ENCODE measurements around the gene ALDH1L1. TPM values are rescaled to one million over a fixed set of nuclear protein-coding genes. Genes with fewer than 3 reads are reported as not detected.

ALDH1L1 gene
- total and polyA plus RNA-seq, 2 of the 4 experiments (the other 2 are of a cell fraction) = not detected

DNA sequence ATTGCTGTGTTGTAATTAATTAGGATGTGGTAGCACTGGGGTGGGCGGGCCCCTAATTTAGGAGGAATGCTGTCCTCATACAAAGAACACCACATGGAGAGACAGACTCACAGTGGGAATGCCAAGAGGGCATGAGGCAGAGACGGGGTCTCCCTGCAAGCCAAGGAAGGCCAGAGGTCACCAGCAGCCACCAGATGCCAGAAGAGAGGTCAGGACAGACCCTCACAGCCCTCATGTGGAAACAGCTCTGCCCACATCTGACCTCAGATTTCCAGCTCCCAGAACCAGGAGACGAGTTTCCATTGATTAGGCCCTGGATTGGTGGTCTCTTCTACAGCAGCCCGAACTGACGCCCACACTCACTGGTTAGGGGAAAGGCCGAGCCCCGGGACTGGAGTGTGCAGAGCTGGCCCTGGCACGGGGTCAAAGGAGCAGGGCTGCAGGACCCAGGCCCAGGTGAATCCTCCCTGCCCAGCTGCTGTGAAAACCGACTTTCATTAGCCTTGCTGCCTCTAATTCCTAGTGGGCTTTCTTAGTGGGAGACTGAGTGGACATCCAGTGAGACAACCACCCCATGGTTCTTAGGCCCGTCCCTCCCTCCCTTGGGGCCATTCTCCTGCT is 53.5 kb downstream of the ALDH1L1 start:
- dilution Hi-C loops (cut with HindIII; ENCODE audit: low sequenced_read_pairs, unreplicated experiment) (no loop called here), intact Hi-C loops (cut with micrococcal nuclease) (no loop called here), in situ Hi-C loops (cut with MboI; ENCODE audit: low sequenced_read_pairs) (no loop called here)
- BruUV-seq (replicated peaks) = no TSS peak
- H2BK15ac ChIP-seq (ENCODE audit: low read depth, low read length) = no peak overlapping the region
- H4K91ac ChIP-seq (ENCODE audit: insufficient read depth, low read depth, low read length) = no peak overlapping the region
- no peak overlapping the region for H3K14ac ChIP-seq (replicated peaks; ENCODE audit: low read depth, low read length)
- H3K4me1 ChIP-seq (ENCODE audit: control insufficient read depth, insufficient read depth, low read length) = no peaks in the 10 kb centered on the region
- no peaks in the 10 kb centered on the region for H3K36me3 ChIP-seq (ENCODE audit: control insufficient read depth, insufficient read depth, low read length)
- no peak overlapping the region for H4K5ac ChIP-seq (ENCODE audit: low read depth, low read length)
- H2BK5ac ChIP-seq (ENCODE audit: low read depth, low read length, poor library complexity, severe bottlenecking) = no peak overlapping the region
- no peak overlapping the region for H3K4me2 ChIP-seq (ENCODE audit: low read depth, low read length)
- H3K79me1 ChIP-seq (ENCODE audit: low read depth in 1 of 2, low read length in 2 of 2) = no peaks in the 10 kb centered on the region
- H2AFZ ChIP-seq (replicated peaks; ENCODE audit: low read length, poor library complexity) = no peak overlapping the region
- ChIA-PET POLR2A (ENCODE audit: unreplicated experiment) (no interaction called here), CTCF (interaction anchor here (1.0 kb wide), 1 partner anchor 262 kb away, joined by 3 read pairs; no protein-coding TSS in a partner anchor)
- H2AK9ac ChIP-seq (replicated peaks; ENCODE audit: low read depth, low read length, poor library complexity) = no peak overlapping the region
- no peak overlapping the region for H2BK20ac ChIP-seq (ENCODE audit: low read depth, low read length)
- peaks cover 41% of the 10 kb centered on the region for H3K27me3 ChIP-seq (ENCODE audit: control insufficient read depth, insufficient read depth, low read length)
- H3K9me1 ChIP-seq (ENCODE audit: insufficient read depth, low read length) = no peaks in the 10 kb centered on the region
- TF ChIP-seq RFX5 (IDR thresholded peaks at IDR 0.05; ENCODE audit: low read depth, low read length) (no peak), CHD1 (IDR thresholded peaks at IDR 0.05; ENCODE audit: low read depth, low read length) (no peak), MXI1 (IDR thresholded peaks at IDR 0.05; ENCODE audit: borderline replicate concordance, low read depth, low read length) (no peak), MAZ (IDR thresholded peaks at IDR 0.05; ENCODE audit: borderline replicate concordance, low read depth, low read length) (no peak), NFE2L2 (IDR thresholded peaks at IDR 0.05; ENCODE audit: low read depth, low read length) (no peak), BHLHE40 (IDR thresholded peaks at IDR 0.05; ENCODE audit: low read depth, low read length) (no peak)
- TF ChIP-seq, protein P1, sequence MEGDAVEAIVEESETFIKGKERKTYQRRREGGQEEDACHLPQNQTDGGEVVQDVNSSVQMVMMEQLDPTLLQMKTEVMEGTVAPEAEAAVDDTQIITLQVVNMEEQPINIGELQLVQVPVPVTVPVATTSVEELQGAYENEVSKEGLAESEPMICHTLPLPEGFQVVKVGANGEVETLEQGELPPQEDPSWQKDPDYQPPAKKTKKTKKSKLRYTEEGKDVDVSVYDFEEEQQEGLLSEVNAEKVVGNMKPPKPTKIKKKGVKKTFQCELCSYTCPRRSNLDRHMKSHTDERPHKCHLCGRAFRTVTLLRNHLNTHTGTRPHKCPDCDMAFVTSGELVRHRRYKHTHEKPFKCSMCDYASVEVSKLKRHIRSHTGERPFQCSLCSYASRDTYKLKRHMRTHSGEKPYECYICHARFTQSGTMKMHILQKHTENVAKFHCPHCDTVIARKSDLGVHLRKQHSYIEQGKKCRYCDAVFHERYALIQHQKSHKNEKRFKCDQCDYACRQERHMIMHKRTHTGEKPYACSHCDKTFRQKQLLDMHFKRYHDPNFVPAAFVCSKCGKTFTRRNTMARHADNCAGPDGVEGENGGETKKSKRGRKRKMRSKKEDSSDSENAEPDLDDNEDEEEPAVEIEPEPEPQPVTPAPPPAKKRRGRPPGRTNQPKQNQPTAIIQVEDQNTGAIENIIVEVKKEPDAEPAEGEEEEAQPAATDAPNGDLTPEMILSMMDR (conservative IDR thresholded peaks at IDR 0.05; ENCODE audit: low read depth, low read length) = no peak
- H4K20me1 ChIP-seq (ENCODE audit: insufficient read depth, low read length) = no peaks in the 10 kb centered on the region
- H2AK5ac ChIP-seq (ENCODE audit: low read depth, low read length) = no peak overlapping the region
- no peak overlapping the region for H3K4me3 ChIP-seq (ENCODE audit: insufficient read depth, low read depth, low read length)
- DNase-seq = no peak
- no peak overlapping the region for H3K27ac ChIP-seq (ENCODE audit: insufficient read depth, low read length)
- H2BK120ac ChIP-seq (ENCODE audit: low read depth, low read length) = no peak overlapping the region
- H3K4ac ChIP-seq (ENCODE audit: low read depth, low read length) = no peak overlapping the region
- no peak overlapping the region for H4K8ac ChIP-seq (ENCODE audit: low read depth in 2 of 2, low read length in 2 of 2)
- no peak overlapping the region for H3K18ac ChIP-seq (ENCODE audit: low read depth, low read length)
- no peak for ATAC-seq (ENCODE audit: low read depth)
- no peaks in the 10 kb centered on the region for H3K9me3 ChIP-seq (ENCODE audit: control insufficient read depth, insufficient read depth, low read length)
- no peak overlapping the region for H3K56ac ChIP-seq (ENCODE audit: extremely low read depth, insufficient read depth, low read length)
- WGBS, 2 experiments (ENCODE audit: extremely low coverage in 2 of 2, insufficient read length in 1 of 2) = 48% methylated on average over 5 of the region's 10 CpGs; no CpG with 5 or more reads in 1 of the 2 experiments
- no peak overlapping the region for H3K9ac ChIP-seq (ENCODE audit: low read depth, low read length)
- no peak overlapping the region for H3K23ac ChIP-seq (ENCODE audit: low read depth, low read length)
